GM19395 (cell line): Measurements from ENCODE around the gene MUTYH.
"Not testable (repeated sequence)": the region's sequence is repeated elsewhere in the genome, so short reads cannot be mapped to it uniquely, and the experiment has no call there.

ENCODE experiments used
- ATAC-seq: cut with Tn5 transposase; IDR thresholded peaks from one replicate; pipeline ENCODE4 v1.9.1; 2021; ENCODE audit warnings: mild to moderate bottlenecking, moderate library complexity; ENCODE audit not compliant: unreplicated experiment

Gene MUTYH

DNA sequence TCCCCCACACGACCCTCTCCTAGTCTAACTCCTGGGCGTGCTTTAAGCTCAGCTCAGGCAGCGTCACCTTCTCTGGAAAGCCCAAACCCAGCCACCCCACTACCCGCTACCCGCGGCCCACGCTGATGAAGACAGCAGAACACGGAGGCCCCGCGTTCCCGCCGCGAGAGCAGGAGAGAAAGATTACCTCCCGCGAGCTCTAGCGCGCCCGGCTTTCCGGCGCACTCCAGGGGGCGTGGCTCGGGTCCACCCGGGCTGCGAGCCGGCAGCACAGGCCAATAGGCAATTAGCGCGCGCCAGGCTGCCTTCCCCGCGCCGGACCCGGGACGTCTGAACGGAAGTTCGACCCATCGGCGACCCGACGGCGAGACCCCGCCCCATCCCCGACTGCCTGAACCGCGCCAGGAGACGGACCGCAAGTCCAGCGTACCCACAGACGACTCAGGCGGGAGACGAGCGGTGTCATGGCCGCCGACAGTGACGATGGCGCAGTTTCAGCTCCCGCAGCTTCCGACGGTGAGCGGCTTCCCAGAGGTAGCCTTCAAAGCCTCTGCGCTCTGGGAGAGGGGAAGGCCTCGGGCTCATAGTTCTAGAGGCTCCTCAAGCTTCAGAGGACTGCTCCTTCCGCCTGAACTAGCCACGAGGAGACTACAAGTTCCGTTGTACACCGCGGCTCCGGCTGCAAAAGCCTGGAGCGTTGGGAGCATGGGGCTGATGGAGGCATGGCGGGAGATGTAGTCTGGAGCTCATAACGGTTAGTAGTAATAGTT lies at the start of gene MUTYH, which contains the start of gene TOE1:
Gene MUTYH, minus strand, starts transcription at position 652 of the 770 bp plus-strand sequence. CDS start 5,935 bp downstream, outside the sequence.
Gene TOE1, plus strand, starts transcription at position 382 of the 770 bp plus-strand sequence. Its CDS starts 83 bp downstream, at position 465.
- ATAC-seq = peak; percentile 78

DNA sequence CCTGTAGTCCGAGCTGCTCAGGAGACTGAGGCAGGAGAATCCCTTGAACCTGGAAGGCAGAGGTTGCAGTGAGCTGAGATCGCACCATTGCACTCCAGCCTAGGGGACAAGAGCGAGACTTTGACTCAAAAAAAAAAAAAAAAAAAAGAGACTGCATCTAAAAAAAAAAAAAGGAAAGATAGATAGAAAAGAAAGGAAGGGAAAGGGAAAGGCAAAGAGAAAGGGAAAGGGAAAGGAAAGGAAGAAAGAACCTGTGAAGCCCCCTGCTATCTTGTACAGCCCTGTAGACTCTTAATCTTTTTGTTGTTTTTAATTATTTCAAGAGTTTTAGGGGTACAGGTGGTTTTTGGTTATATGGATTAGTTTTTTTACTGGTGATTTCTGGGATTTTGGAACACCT lies 46.0 kb upstream of the MUTYH start:
- ATAC-seq = no peak

GRCh38 chr1:45385302-45385701 lies 45.1 kb upstream of the MUTYH start:
- ATAC-seq = no peak

GRCh38 chr1:45384213-45384612 lies 44.0 kb upstream of the MUTYH start:
- not testable (repeated sequence) for ATAC-seq

DNA sequence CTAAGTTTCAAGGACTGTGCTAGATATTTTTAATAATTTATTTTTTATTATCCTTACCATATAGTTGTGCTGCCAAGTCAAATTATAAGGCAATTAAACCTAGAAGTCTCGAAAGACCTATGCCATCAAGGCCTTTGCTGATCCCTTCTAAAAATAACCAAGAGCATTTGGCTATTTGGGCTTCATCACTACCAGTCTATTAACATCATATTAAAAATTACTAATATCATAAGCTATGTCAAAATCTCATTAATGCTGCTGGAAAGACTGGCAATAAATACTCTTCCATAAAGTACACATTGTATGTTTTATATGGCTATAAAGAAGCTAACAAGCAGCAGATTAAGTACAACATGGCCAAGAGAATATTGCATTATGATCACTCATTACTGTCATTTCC lies 43.0 kb upstream of the MUTYH start:
- no peak for ATAC-seq

DNA sequence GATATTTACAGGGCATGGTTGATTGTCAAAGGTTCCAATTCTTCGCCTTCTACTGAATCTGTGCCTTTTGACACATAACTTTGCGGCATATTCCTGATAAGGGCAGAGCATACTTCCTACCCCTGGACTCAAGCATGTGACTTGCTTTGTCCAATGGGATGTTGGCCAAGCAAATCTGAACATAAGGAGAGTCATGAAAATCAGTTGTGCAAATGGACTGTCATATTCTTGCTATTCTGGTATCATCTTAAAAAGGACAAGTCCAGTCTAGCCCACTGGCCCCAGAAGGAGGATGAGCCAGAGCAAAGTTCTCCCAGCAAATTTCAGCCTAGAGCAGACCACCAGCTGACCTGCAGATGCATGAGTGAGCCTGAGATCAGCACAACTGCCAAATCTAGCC lies 41.0 kb upstream of the MUTYH start:
- no peak for ATAC-seq

- no peak for ATAC-seq
Observed at GRCh38 chr1:45380730-45381129, 40.5 kb upstream of the MUTYH start.

- no peak for ATAC-seq
Observed at GRCh38 chr1:45380125-45380524, 39.9 kb upstream of the MUTYH start.

DNA sequence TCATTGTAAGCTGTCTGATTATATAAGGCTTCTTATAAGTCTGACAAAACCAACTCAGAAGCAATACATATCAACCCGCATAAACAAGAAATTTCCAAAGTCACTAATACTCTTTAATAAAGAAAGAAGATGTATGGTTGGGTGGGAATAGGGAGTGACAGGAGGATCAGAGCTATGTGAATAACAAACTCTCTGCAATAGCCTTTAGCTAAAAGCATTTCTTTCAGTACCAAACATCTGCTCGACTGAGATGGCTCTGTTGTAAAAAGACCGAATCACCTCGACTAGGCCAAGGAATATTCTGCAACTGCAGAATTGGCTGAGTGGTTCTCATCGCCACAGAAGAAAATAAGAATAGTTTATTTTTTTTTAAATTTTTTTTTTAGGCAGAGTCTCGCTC lies 39.3 kb upstream of the MUTYH start:
- ATAC-seq = no peak

- no peak for ATAC-seq
Observed at GRCh38 chr1:45378184-45378583, 37.9 kb upstream of the MUTYH start.

DNA sequence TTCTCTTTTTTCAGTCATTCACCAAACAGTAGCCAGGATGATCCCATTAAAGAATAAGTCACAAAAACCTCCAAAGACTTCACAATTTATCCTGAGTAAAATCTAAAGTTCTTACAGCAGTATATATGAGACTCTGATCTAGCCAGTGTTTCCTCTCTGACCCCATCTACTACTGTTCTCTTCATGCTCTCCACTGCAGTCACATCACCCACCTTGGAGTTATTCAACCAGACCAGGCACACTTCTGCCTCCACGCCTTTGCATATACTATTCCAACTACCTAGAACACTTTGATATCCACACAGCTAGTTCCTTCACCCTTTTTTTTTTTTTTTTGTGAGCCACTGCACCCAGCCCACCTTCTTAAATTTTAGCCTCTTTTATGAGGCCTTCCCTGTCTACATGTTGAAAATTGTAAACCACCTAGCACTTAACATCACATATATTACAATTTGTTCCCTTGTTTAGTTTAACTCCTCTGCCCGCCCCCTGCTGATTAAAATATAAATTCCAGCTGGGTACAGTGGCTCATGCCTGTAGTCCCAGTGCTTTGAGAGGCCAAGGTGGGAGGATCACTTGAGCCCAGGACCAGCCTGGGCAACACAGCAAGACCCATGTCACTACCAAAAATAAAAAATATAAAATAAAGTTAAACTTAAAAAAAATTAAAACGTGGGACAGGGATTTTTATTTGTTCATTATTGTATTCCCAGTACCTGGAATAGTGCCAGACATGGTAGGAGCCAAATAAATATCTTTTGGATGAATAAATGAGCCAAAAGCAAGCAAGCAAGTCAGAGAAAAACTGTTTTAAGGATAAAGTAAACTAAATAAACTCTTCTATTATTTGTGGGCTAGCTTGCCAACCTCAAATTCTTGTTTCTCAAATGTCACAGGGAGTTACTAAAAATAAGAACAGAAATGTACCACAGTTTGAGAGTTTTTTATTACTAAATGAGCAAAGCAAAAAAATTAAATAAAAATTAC lies 35.2 kb upstream of the MUTYH start:
- ATAC-seq = no peak

GRCh38 chr1:45373573-45373972 lies 33.3 kb upstream of the MUTYH start:
- ATAC-seq = no peak

DNA sequence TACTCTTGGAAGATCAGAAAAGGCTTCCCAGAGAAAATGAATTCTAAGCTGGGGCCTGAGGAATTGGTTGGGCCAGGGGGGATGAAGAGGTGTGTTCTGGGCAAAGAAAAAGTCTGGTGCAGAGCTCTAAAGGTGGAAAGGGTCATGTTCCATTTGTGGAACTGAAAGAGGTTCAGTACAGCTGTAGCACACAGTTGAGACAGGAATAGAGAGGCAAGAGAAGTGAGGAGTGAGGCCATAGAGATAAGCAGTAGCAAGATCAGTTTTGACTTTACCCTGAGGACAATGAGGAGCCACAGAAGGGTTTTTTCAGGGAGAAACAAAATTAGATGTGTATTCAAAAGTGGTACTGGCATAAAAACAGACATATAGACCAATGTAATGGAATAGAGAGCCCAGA lies 30.3 kb upstream of the MUTYH start:
- ATAC-seq = peak; percentile 76

DNA sequence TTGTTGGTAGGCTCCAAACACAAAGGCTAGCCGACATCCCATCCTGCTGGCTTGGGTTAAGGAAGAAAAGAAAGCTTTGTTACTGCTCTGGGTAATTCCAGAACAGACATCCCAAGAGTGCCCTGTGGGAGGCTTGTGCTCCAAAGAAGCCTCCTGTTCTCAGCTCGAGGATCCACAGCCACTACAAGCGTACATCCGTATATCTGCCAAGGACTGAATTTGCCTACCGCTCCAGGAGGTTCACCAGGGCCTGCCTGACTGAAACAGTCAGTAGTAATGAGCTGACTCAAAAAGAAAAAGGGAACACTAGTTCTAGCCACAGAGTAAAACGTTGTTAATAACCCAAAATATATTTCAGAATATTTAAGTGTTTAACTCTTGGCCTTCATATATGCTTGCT lies 24.8 kb upstream of the MUTYH start:
- ATAC-seq = peak; percentile 86

DNA sequence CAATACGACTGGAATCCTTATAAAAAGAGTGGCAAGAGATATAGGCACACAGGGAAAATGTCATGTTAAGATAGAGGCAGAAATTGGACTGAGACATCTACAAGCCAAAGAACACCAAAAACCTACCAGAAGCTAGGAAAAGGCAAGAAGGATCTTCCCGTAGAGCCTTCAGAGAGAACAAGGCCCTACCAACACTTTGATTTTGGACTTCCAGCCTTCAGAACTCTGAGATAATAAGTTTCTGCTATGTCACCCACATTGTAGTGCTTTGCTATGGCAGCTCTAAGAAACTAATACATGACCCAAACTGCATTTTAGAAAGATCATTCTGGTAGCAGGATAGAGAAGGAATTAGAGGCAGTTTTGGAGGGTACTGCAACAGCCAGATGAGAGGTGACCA lies 24.1 kb upstream of the MUTYH start:
- no peak for ATAC-seq

DNA sequence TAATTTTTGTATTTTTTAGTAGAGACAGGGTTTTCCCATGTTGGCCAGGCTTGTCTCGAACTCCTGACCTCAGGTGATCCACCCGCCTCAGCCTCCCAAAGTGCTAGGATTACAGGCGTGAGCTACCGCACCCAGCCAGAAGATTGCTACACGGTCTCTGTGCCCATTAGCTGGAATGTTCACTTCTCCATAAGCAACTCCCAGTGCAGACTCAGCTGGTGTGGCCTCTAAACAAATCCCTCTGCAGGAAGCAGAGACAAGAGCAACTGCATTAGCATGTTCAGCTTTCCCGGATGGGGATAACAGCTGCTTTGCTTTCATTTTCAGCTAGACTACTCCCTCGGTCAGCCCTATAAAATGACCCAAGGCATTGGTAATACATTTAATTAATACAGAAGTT lies 20.7 kb upstream of the MUTYH start:
- ATAC-seq = not testable (repeated sequence)

DNA sequence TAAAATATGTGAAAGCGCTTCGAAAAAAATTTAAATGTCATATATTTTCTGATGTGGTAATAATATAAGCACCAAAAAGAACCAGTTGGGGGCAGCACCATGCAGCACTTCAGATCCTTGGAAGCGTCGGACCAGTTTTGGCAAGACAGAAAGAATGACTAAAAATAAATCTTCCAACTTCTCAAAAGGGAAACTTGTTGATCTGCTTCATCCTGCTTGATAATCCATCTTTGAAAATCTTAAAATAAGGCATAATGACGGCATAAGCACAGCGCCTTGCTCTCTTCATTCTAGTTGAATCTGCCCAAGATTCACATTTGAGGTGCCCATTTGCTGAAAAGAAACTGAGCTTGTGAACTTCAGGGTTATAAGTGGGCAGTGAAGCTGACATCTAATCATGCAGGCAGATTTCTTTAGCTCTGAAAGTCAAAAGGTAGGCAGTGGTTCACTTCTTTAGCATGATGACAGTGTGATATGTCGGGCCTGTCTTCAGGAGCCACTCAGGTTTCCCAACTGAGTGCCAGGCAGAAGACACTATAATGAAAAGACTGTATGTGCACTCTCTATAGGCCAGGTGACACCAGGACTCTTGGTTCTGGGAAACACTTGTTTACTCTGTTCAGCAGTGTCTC lies 19.8 kb upstream of the MUTYH start:
- ATAC-seq = no peak

DNA sequence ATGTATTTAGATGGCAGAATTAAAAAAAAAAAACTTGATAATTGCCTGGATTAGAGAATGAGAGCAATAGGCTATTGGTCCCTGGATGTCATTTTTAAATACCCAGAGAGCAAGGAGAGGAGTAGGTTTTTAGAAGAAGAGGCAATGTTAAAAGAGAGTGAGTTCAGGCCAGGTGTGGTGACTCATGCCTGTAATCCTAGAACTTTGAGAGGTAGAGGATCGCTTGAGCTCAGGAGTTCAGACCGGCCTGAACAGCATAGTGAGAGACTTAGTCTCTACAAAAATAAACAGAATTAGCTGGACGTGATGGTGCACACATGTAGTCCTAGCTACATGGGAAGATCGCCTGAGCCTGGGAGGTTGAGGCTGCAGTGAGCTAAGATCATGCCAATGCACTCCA lies 15.9 kb upstream of the MUTYH start:
- ATAC-seq = no peak

- ATAC-seq = no peak
Observed at GRCh38 chr1:45355683-45356082, 15.4 kb upstream of the MUTYH start.

- ATAC-seq = no peak
Observed at GRCh38 chr1:45354838-45355237, 14.6 kb upstream of the MUTYH start.

- no peak for ATAC-seq
Observed at GRCh38 chr1:45353685-45354084, 13.4 kb upstream of the MUTYH start.
